Superior temporal gyrus (tissue), 1 donor: ENCODE data around the gene FGFBP2.

Source experiments
- DNase-seq: peaks from one replicate; pipeline ENCODE4 v3.0.0-alpha.2; 2016; ENCODE audit errors: extremely low spot score

Gene FGFBP2

GRCh38 chr4:15963001-15963451 lies at the start of gene FGFBP2:
FGFBP2 (minus strand) TSS chr4:15963175; CDS start chr4:15963129, 46 bp downstream.
- no peak for DNase-seq

GRCh38 chr4:16011173-16011572 lies 48.2 kb upstream of the FGFBP2 start:
- DNase-seq = no peak

- no peak for DNase-seq
Measured at GRCh38 chr4:16009153-16009552, 46.2 kb upstream of the FGFBP2 start.

- no peak for DNase-seq
Measured at GRCh38 chr4:16007471-16008095, 44.6 kb upstream of the FGFBP2 start.

- no peak for DNase-seq
Measured at GRCh38 chr4:16006771-16007446, 43.9 kb upstream of the FGFBP2 start.

- no peak for DNase-seq
Measured at GRCh38 chr4:16005676-16006075, 42.7 kb upstream of the FGFBP2 start.

- peak; percentile 87 for DNase-seq
Measured at GRCh38 chr4:16001484-16001858, 38.5 kb upstream of the FGFBP2 start.

GRCh38 chr4:16000708-16001483 lies 37.9 kb upstream of the FGFBP2 start:
- no peak for DNase-seq

- no peak for DNase-seq
Measured at GRCh38 chr4:15996773-15997172, 33.8 kb upstream of the FGFBP2 start.

- DNase-seq = no peak
Measured at GRCh38 chr4:15995826-15996225, 32.9 kb upstream of the FGFBP2 start.

GRCh38 chr4:15992167-15992485 lies 29.2 kb upstream of the FGFBP2 start:
- DNase-seq = no peak

GRCh38 chr4:15990570-15991285 lies 27.8 kb upstream of the FGFBP2 start:
- DNase-seq = no peak

- no peak for DNase-seq
Measured at GRCh38 chr4:15989424-15989823, 26.4 kb upstream of the FGFBP2 start.

GRCh38 chr4:15988222-15988621 lies 25.2 kb upstream of the FGFBP2 start:
- no peak for DNase-seq

- no peak for DNase-seq
Measured at GRCh38 chr4:15986907-15987306, 23.9 kb upstream of the FGFBP2 start.

- DNase-seq = no peak
Measured at GRCh38 chr4:15983610-15984009, 20.6 kb upstream of the FGFBP2 start.

GRCh38 chr4:15982842-15983524 lies 20.0 kb upstream of the FGFBP2 start:
- no peak for DNase-seq

GRCh38 chr4:15976456-15977447 lies 13.8 kb upstream of the FGFBP2 start:
- DNase-seq = no peak

GRCh38 chr4:15971068-15971801 lies 8.3 kb upstream of the FGFBP2 start:
- DNase-seq = no peak
